GM19025 (cell line): ENCODE data around the gene CREB3L2.
A peak's percentile ranks its signal among the peaks of the same experiment; 100 is the strongest.
"Not testable (repeated sequence)": the region's sequence is repeated elsewhere in the genome, so short reads cannot be mapped to it uniquely, and the experiment has no call there.

ENCODE experiments used
- ATAC-seq: cut with Tn5 transposase; IDR thresholded peaks from one replicate; pipeline ENCODE4 v1.9.1; 2021; ENCODE audit warnings: mild to moderate bottlenecking, low read depth, moderate library complexity; ENCODE audit not compliant: unreplicated experiment

The CREB3L2 gene

GRCh38 chr7:138001529-138002095, at the start of gene CREB3L2:
Gene CREB3L2 (minus strand): TSS chr7:138002086. CDS start chr7:138001705, 381 bp downstream.
- ATAC-seq: peak; percentile 23

GRCh38 chr7:138049505-138050116, 47.7 kb upstream of the CREB3L2 start:
- ATAC-seq: no peak

GRCh38 chr7:138047907-138048306, 46.0 kb upstream of the CREB3L2 start:
- ATAC-seq: no peak

GRCh38 chr7:138044897-138045296, 43.0 kb upstream of the CREB3L2 start:
- ATAC-seq: no peak

GRCh38 chr7:138040063-138040462, 38.2 kb upstream of the CREB3L2 start:
- not testable (repeated sequence) for ATAC-seq

- ATAC-seq: no peak
These were observed 34.2 kb upstream of the CREB3L2 start for GRCh38 chr7:138036135-138036534.

GRCh38 chr7:138033241-138033640, 31.4 kb upstream of the CREB3L2 start:
- ATAC-seq: no peak

- no peak for ATAC-seq
These were observed 30.9 kb upstream of the CREB3L2 start for GRCh38 chr7:138032770-138033169.

GRCh38 chr7:138032186-138032585, 30.3 kb upstream of the CREB3L2 start:
- ATAC-seq: peak; percentile 60

- no peak for ATAC-seq
These were observed 28.9 kb upstream of the CREB3L2 start for GRCh38 chr7:138030679-138031351.

GRCh38 chr7:138029941-138030340, 28.1 kb upstream of the CREB3L2 start:
- no peak for ATAC-seq

GRCh38 chr7:138029126-138029525, 27.2 kb upstream of the CREB3L2 start:
- ATAC-seq: no peak

- no peak for ATAC-seq
These were observed 25.2 kb upstream of the CREB3L2 start for GRCh38 chr7:138027100-138027499.

GRCh38 chr7:138025215-138026186, 23.6 kb upstream of the CREB3L2 start:
- no peak for ATAC-seq

GRCh38 chr7:138024765-138025164, 22.9 kb upstream of the CREB3L2 start:
- ATAC-seq: no peak

- ATAC-seq: no peak
These were observed 22.4 kb upstream of the CREB3L2 start for GRCh38 chr7:138024343-138024691.

GRCh38 chr7:138023618-138024342, 21.9 kb upstream of the CREB3L2 start:
- peak; percentile 73 for ATAC-seq

GRCh38 chr7:138021889-138022288, 20.0 kb upstream of the CREB3L2 start:
- ATAC-seq: no peak

GRCh38 chr7:138017992-138018391, 16.1 kb upstream of the CREB3L2 start:
- no peak for ATAC-seq

- ATAC-seq: no peak
These were observed 13.2 kb upstream of the CREB3L2 start for GRCh38 chr7:138015096-138015495.
